HG02678 (cell line): ENCODE measurements around the gene TMEM170B.

Source experiments
- ATAC-seq: cut with Tn5 transposase; IDR thresholded peaks from one replicate; pipeline ENCODE4 v1.9.1; 2021; ENCODE audit warnings: mild to moderate bottlenecking, moderate library complexity; ENCODE audit not compliant: unreplicated experiment

TMEM170B gene, protein sequence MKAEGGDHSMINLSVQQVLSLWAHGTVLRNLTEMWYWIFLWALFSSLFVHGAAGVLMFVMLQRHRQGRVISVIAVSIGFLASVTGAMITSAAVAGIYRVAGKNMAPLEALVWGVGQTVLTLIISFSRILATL

DNA sequence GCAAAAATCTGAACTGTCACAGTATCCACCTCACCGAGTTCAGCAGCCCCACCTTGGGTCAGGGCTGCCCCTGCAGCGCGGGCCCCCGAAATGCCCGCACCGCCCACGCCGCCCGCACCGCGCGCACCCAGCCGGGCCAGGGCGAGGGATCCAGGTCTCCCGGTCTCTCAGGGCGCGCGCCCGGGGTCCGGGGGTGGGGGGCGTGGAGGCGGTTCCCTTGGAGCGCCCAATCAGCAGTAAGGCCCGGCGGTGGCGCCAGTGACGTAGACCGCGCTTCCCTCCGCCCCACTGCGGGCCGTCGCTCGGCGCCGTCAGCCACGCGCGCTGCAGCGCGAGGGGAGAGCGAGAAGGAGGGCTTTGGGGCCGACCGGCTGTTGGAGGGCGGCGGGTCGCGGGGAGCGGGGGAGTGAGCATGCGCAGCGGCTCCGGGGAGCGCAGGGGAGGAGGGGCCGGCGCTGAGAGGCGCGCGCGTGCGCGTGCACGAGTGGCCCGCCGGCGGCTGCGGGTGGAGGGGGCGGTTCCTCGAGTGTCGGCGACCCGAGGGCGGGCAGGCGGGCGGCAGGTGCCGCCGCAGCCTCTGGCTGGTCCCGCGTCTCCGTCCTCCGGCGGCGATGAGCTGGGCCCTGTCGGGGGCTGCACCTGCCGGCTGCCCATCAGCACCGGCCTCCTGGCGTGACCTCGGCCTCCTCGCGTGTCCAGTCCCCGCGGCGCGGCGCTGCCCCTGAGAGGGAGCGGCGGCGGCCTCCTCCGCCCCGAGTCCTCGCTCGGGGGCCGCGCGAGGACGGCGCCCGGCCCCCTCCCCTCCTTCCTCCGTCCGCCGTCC, at the start of gene TMEM170B:
Gene TMEM170B (plus strand): TSS at position 521 of the 823 bp plus-strand sequence. CDS start 529 bp downstream, outside the sequence.
- peak; percentile 96 for ATAC-seq

DNA sequence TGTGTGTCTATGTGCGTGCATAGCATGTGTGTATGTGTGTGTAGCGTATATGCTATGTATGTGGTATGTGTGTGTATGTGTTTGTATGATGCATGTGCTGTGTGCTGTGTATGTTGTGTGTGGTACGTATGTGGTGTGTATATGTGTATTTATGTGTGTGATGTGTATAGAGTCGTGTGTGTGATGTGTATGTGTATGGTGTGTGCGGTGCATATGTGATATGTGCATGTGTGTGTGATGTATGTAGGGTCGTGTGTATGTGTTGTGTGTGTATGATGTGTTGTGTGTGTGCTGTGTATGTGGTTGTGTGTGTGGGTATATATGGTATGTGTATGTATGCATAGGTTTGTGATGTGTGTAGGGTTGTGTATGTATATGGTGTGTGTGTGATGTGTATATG, 46.6 kb upstream of the TMEM170B start:
- ATAC-seq, result no peak

DNA sequence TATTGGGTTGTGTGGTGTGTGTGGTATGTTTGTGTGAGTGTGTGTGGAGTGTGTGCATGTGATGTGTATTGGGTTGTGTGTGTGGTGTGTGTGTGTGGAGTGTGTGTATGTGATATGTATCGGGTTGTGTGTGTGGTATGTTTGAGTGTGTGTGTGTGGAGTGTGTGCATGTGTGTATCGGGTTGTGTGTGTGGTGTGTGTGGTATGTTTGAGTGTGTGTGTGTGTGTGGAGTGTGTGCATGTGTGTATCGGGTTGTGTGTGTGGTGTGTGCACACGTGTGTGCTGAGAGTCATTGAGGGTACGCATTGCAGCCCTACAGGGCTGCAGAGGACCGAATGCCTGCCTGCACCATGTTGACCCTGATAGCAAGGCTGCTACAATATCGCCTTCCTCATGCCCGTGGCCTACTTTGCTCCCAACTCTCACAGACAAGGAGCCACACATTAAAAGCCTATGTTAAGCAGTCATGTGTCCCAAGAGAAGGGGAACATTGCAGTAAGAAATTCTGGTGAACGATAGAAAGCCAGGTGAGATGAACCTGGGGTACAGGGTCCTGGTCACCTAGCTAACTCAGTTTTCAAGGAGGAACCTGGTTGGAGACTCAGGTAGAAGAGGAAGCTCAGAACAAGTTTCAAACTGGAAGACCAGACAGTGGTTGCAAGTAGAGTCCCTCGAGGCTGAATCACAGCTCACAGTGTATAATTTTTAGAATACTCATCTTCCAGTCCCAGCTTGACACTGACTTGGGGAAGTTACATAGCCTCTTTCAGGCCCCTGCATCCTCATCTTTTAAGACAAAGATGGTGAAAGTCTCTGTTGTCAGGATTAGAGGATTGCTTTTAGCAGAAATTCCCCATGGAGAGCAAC, 45.7 kb upstream of the TMEM170B start:
- ATAC-seq, result peak; percentile 36

DNA sequence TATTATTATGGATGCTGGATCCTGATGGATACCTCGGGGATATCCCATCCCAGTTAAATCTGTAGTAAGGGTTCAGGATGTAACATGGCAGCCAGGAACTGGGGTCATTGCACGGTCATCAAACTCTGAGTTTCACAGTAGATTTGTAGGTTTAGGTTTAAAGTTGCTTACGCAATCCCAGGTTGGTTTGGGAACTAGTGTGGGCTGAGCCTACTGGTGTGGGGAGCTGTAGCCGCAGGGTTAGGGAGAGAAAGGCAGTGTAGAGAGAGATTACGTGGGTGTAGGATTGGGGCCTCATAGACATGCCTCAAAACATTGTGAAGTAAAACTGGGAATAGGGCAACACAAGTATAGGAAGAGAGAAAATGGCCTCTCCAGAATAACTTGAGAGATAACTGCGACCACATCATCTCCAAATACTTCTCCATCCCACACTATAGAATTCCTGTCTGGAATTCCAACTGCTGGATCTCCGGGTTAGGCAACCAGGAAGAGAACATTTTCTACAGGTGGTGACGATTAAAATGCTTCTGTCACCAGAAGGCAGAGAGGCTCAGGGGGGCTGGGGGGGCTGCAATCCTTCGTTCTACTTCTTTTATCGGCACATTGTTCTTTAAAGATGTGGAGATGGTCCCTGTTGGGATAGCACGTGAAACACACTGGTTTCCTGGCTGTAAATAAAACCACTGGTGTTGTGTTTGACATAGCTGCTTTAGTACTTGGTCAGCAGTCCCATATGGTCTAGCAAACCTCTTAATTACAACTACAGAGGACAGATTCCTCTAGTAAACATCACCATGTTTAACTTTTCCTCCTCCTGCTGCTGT, 44.9 kb upstream of the TMEM170B start:
- ATAC-seq, result no peak

DNA sequence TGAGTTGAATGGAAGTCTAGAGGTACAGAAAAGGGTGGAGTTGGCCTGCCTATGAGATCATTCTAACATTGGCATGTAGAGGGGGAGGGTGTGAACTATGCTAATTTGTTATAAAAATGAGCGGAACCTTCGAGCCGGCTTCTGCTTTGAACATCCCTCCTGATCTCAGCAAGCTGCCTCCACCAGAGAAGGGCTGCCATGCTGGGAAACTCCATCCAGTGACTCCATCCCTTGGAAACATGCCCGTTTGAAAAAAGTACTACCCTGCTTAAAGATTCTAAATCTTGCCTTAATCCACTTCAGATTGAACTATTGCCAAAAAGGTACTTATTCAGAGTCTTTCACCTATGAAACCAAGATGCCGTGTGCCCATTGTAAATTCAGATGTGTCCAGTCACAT, 43.6 kb upstream of the TMEM170B start:
- no peak for ATAC-seq

DNA sequence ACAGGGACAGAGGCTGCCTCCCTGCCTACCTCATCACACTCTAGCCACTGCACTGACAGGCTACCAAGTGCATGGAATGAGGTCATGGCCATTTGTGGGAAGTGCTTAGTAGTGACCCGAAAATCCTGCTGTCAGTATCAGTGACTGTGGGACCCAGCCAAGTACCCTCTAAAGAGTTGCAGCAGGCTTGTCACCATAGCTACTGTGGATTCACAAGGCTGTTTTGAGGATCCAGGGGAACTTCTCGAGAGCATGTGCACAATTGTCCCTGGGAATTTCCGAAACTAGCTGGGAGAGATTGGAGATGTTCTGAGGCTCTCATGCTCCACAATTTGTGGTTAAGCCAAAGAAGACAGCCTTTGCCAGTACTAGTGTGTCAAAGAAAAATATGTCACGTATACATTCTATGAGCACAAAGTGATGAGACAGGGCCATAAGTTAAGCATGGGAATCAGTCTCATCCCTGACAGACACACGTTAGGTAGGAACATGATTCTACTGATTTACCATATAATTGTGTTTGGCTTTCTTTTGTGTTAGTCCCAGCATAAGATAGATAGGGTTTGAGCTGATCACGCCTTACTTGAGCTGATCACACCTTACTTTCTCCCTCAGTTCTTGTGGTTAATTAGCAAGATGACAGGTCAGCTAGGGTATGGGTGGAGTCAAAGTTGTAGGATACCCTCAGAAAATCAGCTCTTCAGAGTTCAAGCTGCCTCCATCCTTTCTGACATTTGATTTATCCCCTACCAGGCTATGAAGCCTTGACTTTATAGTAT, 42.6 kb upstream of the TMEM170B start:
- ATAC-seq, result peak; percentile 31

DNA sequence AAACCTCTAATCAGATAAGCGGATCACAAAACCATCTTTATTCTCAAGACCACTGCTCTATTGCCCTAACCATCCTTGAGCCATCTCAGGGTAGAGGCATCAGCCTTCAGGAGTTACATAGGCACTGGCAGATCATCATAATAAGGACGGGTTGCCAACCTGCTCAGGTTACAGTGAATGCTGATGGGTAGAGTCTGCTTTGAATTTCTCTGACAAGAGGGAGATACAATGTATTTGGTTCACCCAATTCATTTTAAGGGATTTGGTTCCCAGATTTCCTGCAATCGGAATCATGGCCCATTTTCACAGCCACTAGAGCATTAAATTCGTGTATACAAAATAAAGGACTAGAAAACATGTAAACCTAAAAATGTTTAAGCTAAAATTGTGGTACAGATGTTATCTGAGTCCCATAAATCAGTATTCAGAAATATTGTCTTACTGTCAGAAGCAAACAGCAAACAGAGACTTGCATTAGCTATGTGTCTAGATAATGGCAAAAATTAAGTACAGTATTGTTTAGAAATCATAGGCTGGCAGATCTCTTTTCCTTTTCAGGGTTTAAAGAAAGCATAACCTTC, 41.9 kb upstream of the TMEM170B start:
- no peak for ATAC-seq

DNA sequence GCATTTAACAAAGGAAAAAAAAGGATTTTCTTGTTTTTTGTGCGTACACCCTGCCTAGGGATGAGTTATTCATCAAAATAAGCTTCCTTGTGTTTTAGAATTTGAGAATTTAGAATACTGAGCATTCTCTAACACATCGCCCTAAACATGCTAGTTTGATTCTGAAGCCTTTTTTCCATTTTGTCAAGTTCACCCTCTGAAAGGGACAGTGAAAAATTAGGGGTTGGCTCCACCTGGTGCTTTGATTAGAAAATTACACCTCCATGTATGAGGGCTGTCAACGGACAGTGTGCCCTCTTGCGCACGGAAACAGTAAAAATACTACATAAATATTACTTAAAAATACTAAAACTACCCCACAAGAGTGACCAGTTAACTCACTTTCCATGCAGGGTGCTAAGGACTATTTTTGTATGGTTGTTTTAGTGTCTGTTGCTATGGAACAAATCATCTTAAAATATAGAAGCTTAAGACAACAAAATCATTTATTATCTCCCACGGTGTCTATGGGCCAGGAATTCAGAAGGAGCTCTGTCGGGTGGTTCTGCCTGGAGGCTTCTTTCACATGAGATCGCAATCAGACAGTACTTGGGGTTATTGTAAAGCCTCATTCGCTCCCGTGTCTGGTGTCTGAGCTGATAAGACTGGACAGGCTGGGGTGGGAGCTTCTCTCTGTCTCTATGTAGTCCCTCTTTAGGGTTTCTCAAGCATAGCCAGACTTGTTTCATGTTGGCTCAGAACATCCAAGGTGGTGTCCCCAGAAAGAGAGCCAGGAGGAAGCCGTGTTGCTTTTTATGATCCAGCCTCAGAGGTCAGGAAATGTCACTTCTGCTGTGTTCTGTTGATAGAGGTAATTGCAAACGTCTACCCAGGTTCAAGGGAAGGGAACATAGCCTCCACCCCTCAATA, 41.1 kb upstream of the TMEM170B start:
- peak; percentile 46 for ATAC-seq

DNA sequence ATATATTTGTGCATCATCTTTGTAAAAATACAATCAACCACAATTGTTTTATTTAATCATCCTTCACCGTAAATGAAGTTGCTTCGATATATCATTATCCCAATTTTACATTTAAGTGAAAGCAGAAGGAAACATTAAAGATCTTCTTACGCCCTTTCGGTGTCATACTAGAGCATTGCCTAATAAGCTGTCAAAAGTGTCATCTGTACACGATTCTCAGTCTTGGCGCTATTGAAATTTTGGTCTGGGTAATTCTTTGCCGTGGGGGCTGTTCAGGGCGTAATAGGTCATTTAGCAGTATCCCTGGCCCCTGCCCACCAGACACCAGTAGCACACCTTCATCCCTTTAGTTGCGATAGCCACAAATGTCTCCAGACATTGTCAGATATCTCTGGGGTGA, 40.4 kb upstream of the TMEM170B start:
- no peak for ATAC-seq

DNA sequence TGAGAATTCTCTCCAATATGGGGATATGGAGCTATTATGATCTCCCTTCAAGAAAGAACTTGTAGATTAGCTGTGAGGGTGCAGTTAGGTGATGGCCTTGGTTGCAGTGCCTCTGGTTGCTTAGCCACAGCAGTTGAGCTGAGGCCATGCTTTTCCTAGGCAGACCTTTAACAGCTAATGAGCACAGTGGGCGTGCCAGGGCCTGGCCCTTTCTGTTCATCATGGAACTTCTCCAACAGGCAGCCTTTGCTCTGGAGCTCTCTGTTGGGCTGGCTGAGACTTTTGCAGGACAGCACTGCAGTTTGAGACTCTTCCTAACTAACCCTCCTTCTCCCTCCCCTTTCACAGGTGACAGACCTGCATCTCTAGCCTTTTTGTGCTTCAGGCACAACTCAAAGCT, 39.7 kb upstream of the TMEM170B start:
- no peak for ATAC-seq

DNA sequence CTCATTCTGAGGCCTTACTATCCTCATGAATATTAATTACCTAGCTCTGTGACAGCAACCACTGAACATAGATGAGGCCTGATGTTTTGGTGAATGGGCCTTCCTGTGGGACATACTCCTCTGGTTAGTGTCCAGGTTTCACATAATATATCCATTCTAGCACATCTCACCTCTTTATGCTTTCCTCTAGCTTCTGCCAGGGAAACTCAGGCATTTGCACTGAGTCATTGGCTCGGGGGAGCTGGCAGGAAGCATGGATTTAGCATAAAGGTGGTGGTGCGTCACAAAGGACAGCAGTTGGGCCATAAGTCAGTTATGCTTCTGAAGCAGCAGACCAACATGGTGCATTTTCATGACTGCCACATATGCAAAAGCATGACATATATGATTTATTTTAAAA, 37.5 kb upstream of the TMEM170B start:
- ATAC-seq, result no peak

DNA sequence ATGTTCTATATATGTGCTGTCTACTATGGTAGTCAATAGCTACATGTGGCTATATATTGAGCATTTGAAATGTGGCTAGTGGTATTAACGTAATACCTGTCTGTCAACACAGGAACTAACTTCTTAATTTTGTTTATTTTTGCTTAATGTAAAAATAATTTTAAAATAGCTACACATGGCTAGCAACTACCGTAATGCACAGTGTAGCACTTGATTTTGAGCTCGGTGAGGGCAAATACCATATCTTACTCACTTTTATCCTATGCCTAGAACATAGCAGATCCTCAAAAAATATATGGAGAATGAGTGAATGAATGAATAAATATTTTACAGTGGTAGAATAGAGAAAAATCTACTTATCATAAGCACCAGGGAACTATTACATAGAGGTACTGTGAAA, 28.1 kb upstream of the TMEM170B start:
- ATAC-seq, result no peak

DNA sequence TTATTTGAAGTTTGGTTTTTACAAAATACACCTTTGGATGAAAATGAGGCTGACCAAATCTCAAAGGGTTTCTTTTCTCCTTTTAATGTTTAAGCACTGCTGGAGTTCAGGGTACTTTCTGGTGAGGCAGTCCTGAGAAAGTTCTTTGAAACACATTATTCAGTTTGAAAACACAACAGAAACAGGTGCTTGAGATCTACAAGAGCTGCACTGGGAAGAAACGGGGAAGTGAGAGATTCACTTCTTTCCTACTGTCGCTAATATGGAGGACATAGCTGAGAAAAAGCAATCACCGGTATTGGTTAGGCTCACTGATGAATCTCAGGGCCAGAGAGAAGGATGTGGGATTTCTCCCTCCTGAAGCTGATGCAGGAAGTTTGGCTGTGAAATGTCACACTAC, 22.9 kb upstream of the TMEM170B start:
- ATAC-seq, result peak; percentile 91

DNA sequence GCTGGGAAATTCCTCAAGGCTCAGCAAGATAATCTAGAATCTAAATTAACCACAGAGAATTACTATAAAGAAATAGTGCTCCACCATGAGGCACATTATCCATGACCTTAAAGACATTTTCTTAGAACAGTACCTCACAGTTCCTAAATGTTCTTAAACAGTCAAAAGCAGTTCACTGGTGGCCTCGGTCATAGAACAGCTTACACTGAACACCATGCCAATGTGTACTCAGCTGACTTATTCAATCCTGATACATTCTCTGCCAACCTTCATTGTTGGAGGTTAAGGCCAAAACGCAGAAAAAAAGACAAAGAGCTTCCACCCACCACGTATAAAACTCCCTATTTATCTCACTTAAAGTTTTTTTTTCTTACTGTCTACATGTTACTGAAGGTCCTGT, 21.8 kb upstream of the TMEM170B start:
- ATAC-seq, result no peak

DNA sequence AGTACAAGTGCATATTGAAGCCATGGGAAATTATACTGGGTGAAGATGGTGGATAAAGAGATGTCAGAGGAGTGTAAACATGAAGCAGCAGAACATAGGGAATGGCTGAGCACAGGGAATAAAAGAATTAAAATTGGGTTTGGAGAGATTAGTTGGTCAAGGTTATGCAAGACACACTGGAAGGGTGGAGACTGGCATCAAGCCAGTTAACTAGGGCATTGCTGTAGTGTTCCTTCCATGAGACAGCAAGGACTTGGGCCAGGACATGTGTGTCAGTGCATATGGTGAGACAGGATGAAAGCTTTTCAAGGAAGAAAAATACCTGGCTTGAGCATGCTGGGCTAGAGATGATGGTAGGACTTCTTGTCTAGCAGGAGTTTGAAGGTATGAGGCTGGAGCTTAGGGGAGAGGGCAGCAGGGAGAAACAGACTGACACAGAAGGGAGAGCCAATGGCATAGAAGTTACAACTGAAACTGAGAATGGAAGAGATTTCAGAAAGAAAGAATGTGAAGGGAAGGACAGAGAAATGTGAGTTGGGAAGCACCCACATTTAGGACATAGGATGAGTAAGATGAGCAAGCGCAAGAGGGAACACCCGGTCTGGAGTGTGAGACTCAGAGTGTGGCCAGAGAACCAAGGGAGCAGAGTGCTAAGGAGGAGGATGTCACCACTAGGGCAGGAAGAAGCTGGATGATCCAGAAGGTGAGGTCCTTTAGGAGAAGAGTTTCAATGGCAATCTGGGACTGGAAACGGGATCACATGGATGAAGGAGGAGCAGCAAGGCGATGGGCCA, 14.5 kb upstream of the TMEM170B start:
- ATAC-seq, result no peak

DNA sequence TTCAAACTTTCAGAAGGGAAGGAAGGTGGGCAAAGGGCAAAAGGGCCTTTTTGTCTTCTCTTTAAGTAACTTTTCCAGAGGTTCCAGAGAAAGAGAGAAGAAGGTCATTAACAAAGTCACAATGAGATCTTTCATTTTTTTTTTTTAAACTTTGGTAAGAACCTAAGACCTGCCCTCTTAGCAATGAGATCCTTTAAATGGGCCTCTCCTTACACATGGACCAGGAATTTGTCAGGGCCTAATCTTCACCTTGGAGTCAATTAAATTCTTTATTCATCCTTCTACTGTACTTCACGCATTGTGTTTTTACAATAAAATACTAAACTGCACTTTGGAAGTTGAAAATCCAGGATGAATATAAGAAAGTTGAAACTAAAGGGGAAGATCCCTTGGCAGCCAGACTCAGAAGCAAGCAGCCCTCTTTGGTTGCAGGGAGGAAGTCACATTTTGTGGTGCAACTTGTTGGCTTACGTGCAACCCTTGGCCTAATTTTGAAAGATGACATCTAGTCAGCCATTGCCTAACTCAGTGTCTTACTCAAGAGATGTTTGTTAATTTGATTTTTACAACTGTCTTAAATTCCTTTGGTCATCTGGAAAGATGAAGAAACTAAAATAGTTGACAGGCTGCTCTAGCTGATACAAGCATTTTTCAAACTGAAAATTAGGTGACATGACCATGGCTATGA, 11.9 kb upstream of the TMEM170B start:
- ATAC-seq, result no peak

DNA sequence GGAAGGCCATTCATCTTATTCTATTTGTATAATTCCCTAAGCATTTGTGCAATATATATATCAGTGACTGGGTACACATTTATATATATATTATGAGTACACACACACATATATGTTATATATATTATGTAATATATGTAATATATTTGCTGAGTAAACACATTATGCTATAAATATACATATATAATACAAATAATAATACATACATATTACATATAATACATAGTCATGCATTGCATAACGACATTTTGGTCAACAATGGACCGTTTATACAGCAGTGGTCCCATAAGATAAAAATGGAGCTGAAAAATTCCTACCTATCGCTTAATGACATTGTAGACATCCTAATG, 11.4 kb upstream of the TMEM170B start:
- ATAC-seq, result no peak
